ENCODE measurements around the gene ZNF43. TPM values are rescaled to one million over a fixed set of nuclear protein-coding genes. Genes with fewer than 3 reads are reported as not detected.
"Not testable (repeated sequence)": the region's sequence is repeated elsewhere in the genome, so short reads cannot be mapped to it uniquely, and the experiment has no call there.

The ZNF43 gene
- total RNA-seq, 4 donors from 2014 or later = 7.6 to 12.9 (median 9.9) TPM

DNA sequence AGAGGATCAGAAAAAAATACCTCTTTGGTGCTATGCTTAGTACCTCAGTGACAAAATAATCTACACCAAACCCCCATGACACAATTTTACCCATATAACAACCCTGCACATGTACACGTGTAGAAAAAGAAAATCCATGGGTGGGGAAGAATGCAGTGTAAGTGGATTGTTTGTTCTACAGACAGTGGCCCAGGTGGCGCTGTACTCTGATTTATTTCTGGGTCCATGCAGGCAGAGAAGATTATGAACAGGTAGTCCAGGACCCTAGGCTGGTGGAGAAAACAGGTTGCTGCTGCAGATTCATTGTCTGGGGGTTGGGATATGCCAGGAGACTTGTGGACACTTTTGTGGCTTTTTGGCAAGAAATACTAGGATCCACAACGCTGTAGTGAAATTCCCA is 77.7 kb downstream of the ZNF43 start:
- no peaks in the 10 kb centered on the region for H3K9me3 ChIP-seq
- no peak for ATAC-seq
- 75 to 88% methylated on average over 2 to 3 of the region's 3 CpGs for WGBS, 2 donors (ENCODE audit: low coverage in 1 of 2)
- no peaks in the 10 kb centered on the region for H3K27me3 ChIP-seq
- peaks cover 0 to 59% of the 10 kb centered on the region in 2 donors for H3K36me3 ChIP-seq
- H3K27ac ChIP-seq = no peak overlapping the region
- H3K4me3 ChIP-seq = no peak overlapping the region
- TF ChIP-seq EP300 (IDR thresholded peaks at IDR 0.05) = no peak
- no peak for TF ChIP-seq POLR2AphosphoS5 (IDR thresholded peaks at IDR 0.05)
- TF ChIP-seq POLR2A (IDR thresholded peaks at IDR 0.05) = no peak
- TF ChIP-seq, protein P1, sequence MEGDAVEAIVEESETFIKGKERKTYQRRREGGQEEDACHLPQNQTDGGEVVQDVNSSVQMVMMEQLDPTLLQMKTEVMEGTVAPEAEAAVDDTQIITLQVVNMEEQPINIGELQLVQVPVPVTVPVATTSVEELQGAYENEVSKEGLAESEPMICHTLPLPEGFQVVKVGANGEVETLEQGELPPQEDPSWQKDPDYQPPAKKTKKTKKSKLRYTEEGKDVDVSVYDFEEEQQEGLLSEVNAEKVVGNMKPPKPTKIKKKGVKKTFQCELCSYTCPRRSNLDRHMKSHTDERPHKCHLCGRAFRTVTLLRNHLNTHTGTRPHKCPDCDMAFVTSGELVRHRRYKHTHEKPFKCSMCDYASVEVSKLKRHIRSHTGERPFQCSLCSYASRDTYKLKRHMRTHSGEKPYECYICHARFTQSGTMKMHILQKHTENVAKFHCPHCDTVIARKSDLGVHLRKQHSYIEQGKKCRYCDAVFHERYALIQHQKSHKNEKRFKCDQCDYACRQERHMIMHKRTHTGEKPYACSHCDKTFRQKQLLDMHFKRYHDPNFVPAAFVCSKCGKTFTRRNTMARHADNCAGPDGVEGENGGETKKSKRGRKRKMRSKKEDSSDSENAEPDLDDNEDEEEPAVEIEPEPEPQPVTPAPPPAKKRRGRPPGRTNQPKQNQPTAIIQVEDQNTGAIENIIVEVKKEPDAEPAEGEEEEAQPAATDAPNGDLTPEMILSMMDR (IDR thresholded peaks at IDR 0.05) = no peak
- no peaks in the 10 kb centered on the region for H3K4me1 ChIP-seq

DNA sequence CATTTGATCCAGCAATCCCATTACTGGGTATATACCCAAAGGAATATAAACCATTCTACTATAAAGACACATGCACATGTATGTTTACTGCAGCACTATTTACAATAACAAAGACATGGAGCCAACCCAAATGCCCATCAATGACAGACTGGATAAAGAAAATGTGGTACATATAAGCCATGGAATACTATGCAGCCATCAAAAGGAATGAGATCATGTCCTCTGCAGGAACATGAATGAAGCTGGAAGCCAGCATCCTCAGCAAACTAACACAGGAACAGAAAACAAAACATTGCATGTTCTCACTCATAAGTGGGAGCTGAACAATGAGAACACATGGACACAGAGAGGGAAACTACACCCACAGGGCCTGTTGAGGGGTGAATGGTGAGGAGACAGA is 80.4 kb downstream of the ZNF43 start:
- not testable (repeated sequence) for H3K4me1 ChIP-seq, H3K4me3 ChIP-seq, ATAC-seq, H3K27ac ChIP-seq, H3K27me3 ChIP-seq, H3K9me3 ChIP-seq
- H3K36me3 ChIP-seq = peaks cover 0 to 59% of the 10 kb centered on the region in 2 donors

Other genes starting within 250 kb of the ZNF43 start
- 1 to 10 TPM; 2.6 to 9.3 (median 5.1) TPM for gene ZNF100, start 68.6 kb downstream of the ZNF43 start, total RNA-seq
- gene ZNF208, start 174.8 kb upstream of the ZNF43 start, total RNA-seq = 10 to 100 TPM in 2 of 4 donors, 1 to 10 TPM in 2; 1.6 to 23.2 (median 10.2) TPM
- gene ZNF257, start 216.3 kb upstream of the ZNF43 start, total RNA-seq = 1 to 10 TPM in 2 of 4 donors, under 1 TPM in 2; 0.35 to 1.7 (median 1.0) TPM

Measured in gastroesophageal sphincter (tissue), 4 donors.